Adrenal gland (tissue), 12 donors: ENCODE data around the gene C1QTNF1. TPM values are rescaled to one million over a fixed set of nuclear protein-coding genes. Genes with fewer than 3 reads are reported as not detected.
A peak's percentile ranks its signal among the peaks of the same experiment; 100 is the strongest.

Experiments used
- DNase-seq, 7 donors: peaks; one replicate each; pipeline ENCODE4 v3.0.0-alpha.2; 2019 to 2020
- H3K27ac ChIP-seq, 5 donors: fragments of 200-600 bp; sonication (generic) in 4 of 5; 1 replicate in 3 of 5; 2 replicates in 2 of 5; pipeline versions ENCODE4 v1.5.1 to v1.8.0; 2016 to 2020; ENCODE audit warnings: mild to moderate bottlenecking in 1 of 5
- H3K27me3 ChIP-seq: fragments of 200-600 bp; 2 replicates; pipeline ENCODE4 v1.8.0; 2021
- H3K36me3 ChIP-seq, 2 donors: fragments of 200-600 bp; replicated peaks in 1 of 2; 1 replicate in 1 of 2; 2 replicates in 1 of 2; pipeline versions ENCODE4 v1.5.1 to v1.8.0; 2018 to 2022
- H3K4me1 ChIP-seq, 2 donors: fragments of 200-600 bp; replicated peaks in 1 of 2; 1 replicate in 1 of 2; 2 replicates in 1 of 2; pipeline versions ENCODE4 v1.5.1 to v1.8.0; 2018 to 2021
- H3K4me3 ChIP-seq, 4 donors: fragments of 200-600 bp; sonication (generic) in 3 of 4; one replicate each; pipeline ENCODE4 v1.5.1; 2016 to 2018
- H3K9me3 ChIP-seq, 3 donors: fragments of 200-600 bp; sonication (generic) in 1 of 3; replicated peaks in 1 of 3; 1 replicate in 2 of 3; 2 replicates in 1 of 3; pipeline versions ENCODE4 v1.5.1 to v1.8.0; 2016 to 2021
- CTCF ChIP-seq, 6 experiments: fragments of 450-650 bp in 4 of 6; fragments of 200-600 bp in 2 of 6; sonication (generic) in 1 of 6; IDR thresholded peaks; 1 replicate in 5 of 6; 2 replicates in 1 of 6; pipeline versions ENCODE4 v1.5.1 to v1.8.0; 2016 to 2021; ENCODE audit warnings: antibody characterized with exemption in 6 of 6, mild to moderate bottlenecking in 2 of 6, moderate library complexity in 1 of 6
- POLR2A ChIP-seq, 2 donors: fragments of 450-650 bp; IDR thresholded peaks; one replicate each; pipeline ENCODE4 v1.6.1; 2017; ENCODE audit warnings: antibody characterized with exemption in 2 of 2, mild to moderate bottlenecking in 2 of 2, moderate library complexity in 1 of 2
- WGBS, 4 donors: extraction: QIAGEN DNeasy Blood & Tissue Kit in 2 of 4; methylation state at CpG; one replicate each; pipeline versions ENCODE4 v1.1.5 to v1.1.7; 2013 to 2017; 5-methylcytosine and 5-hydroxymethylcytosine counted together
- intact Hi-C, 2 donors: fragments of 100-400 bp; cut with DNase I; formaldehyde crosslinking; loops; one replicate each; pipeline versions ENCODE4 v1.14.1 to v1.15.0; 2022 to 2023
- polyA plus RNA-seq, 3 donors: library from polyadenylated mRNA; stranded (reverse); fragments of 200-250 nt in 2 of 3; fragments of 350-450 nt in 1 of 3; fragmentation: Illumina TruSeq in 1 of 3; extraction: RNeasy Lipid Tissue Mini Kit (QIAGEN cat#74804) in 1 of 3; gene quantifications; one replicate each; pipeline ENCODE4 v1.2.3, GENCODE V29; 2013 to 2014
- total RNA-seq, 9 donors: library from RNA; depleted of rRNA in 4 of 9; stranded (reverse); fragments of >200 nt in 4 of 9; fragments of 120-200 nt in 1 of 9; fragmentation: NEBNext Ultra II Directional in 1 of 9; extraction: Animal tissue kit (Norgen Biotek cat#: 25700) in 1 of 9; gene quantifications; one replicate each; pipeline versions ENCODE4 v1.1.0 to v1.2.4, GENCODE V29; 2013 to 2023
- donor health status: healthy with polysubstance abuse.
- donor health status: Bipolar disorder and iron deficiency.
- donor health status: DM: yes; HTN: yes; CAD: no.
- donor health status: DM: no; HTN: no; CAD: no.
- donor health status: DM: no; HTN: no; CAD: no.
- donor health status: DM: yes; HTN: yes; CAD: no.

Gene C1QTNF1
- total and polyA plus RNA-seq, 12 donors, result 17.2 to 175 (median 120) TPM

DNA sequence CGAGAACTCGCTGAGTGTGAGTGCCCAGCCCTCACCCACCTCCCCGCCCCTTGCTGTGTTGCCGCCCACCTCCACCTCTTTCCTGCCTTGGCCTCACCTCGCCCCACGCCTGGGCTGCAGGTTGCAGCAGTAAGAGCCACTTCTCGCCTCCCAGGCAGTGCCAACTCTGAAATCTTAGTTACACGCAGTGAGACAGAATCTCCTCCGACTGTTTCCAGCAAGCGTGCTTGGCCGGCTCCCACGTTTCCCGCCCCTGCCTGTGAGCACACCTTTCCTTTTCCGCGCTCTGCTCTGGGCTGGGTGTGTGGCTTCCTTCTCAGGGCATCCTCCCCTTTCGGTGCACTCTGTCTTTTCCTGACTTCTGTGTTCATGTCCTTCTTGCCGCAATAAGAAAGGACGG lies 56.4 kb downstream of the C1QTNF1 start:
- H3K4me3 ChIP-seq, result no peak overlapping the region
- H3K27me3 ChIP-seq, result no peaks in the 10 kb centered on the region
- H3K9me3 ChIP-seq, result no peaks in the 10 kb centered on the region
- TF ChIP-seq CTCF (IDR thresholded peaks at IDR 0.05), result no peak
- no peak for TF ChIP-seq POLR2A (IDR thresholded peaks at IDR 0.05)
- H3K36me3 ChIP-seq, result peaks cover 0 to 53% of the 10 kb centered on the region in 2 donors
- intact Hi-C loops, result loop anchor here (2.0 to 5.0 kb wide), 2 partner anchors 33 to 34 kb away; no protein-coding TSS in a partner anchor
- H3K27ac ChIP-seq, result no peak overlapping the region
- 93 to 95% (median 94%) methylated on average over 16 to 18 of the region's 18 CpGs for WGBS, 4 donors
- H3K4me1 ChIP-seq, result peaks cover 5 to 13% of the 10 kb centered on the region in 2 donors
- DNase-seq, result no peak

DNA sequence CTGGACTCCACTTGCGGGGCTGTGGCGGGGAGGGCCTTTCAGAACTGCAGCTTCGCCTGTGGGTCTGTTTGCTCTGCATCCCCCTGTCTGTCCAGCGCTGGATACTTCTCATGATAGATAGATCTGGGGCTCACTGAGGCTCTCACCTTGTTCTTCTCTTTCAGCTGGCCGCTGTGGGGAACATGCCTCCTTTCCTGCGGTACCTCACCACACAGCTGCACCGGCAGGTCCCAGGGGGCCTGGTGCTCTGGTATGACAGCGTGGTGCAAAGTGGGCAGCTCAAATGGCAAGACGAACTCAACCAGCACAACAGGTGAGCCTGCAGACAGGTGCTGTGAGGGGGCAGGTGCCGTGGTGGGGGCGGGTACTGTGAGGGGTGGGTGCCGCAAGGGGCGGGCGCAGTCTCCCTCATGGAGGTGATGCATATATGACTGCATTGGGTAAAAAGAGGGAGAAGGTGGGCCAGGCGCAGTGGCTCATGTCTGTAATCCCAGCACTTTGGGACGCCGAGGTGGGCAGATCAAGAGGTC lies 56.9 kb downstream of the C1QTNF1 start:
- 96 to 99% (median 98%) methylated on average over 7 to 17 of the region's 17 CpGs for WGBS, 4 donors
- Histone ChIP-seq H3K27ac (no peak overlapping the region), H3K4me3 (no peak overlapping the region), H3K36me3 (peaks cover 0 to 58% of the 10 kb centered on the region in 2 donors), H3K27me3 (no peaks in the 10 kb centered on the region), H3K4me1 (peaks cover under 1 to 8% of the 10 kb centered on the region in 2 donors), H3K9me3 (no peaks in the 10 kb centered on the region)
- no peak for DNase-seq
- intact Hi-C loops, result loop anchor here (2.0 to 5.0 kb wide), 2 partner anchors 34 kb away; no protein-coding TSS in a partner anchor
- no peak for TF ChIP-seq POLR2A (IDR thresholded peaks at IDR 0.05)
- TF ChIP-seq CTCF (IDR thresholded peaks at IDR 0.05), result no peak

- intact Hi-C loops, result loop anchor here (2.0 to 5.0 kb wide), 2 partner anchors 34 to 35 kb away; no protein-coding TSS in a partner anchor
- WGBS, 4 donors, result 77 to 85% (median 81%) methylated on average over 6 to 20 of the region's 20 CpGs
- no peaks in the 10 kb centered on the region for H3K9me3 ChIP-seq
- peak in 1 of 7 donors; percentile 65 for DNase-seq
- H3K4me1 ChIP-seq, result no peaks in the 10 kb centered on the region
- H3K27ac ChIP-seq, result peak overlapping the region in 1 of 5 donors; percentile 12
- no peaks in the 10 kb centered on the region for H3K27me3 ChIP-seq
- H3K4me3 ChIP-seq, result no peak overlapping the region
- TF ChIP-seq CTCF (IDR thresholded peaks at IDR 0.05) (no peak), POLR2A (IDR thresholded peaks at IDR 0.05) (no peak)
- peaks cover 0 to 65% of the 10 kb centered on the region in 2 donors for H3K36me3 ChIP-seq
Measured at GRCh38 chr17:79081571-79082276, 57.8 kb downstream of the C1QTNF1 start.

- Histone ChIP-seq H3K27ac (peak overlapping the region in 1 of 5 donors; percentile 23), H3K27me3 (no peaks in the 10 kb centered on the region), H3K9me3 (no peaks in the 10 kb centered on the region), H3K4me1 (no peaks in the 10 kb centered on the region), H3K36me3 (peaks cover 0 to 71% of the 10 kb centered on the region in 2 donors), H3K4me3 (no peak overlapping the region)
- 62 to 83% (median 65%) methylated on average over 30 to 41 of the region's 41 CpGs for WGBS, 4 donors
- TF ChIP-seq POLR2A (IDR thresholded peaks at IDR 0.05) (no peak), CTCF (IDR thresholded peaks at IDR 0.05) (peak; percentile 67 to 82 (median 76))
- DNase-seq, result peak in 6 of 7 donors; percentile 48 to 88 (median 56)
- intact Hi-C loops, result loop anchor here in 1 of 2 donors (5.0 kb wide), 1 partner anchor 35 kb away; no protein-coding TSS in a partner anchor
Measured at GRCh38 chr17:79082311-79083190, 58.6 kb downstream of the C1QTNF1 start.
